CD1c-positive myeloid dendritic cell (primary cell): Measurements from ENCODE around the gene STOML1.

Source experiments
- DNase-seq: peaks from one replicate; pipeline ENCODE4 v3.0.0-alpha.2; 2016; ENCODE audit errors: extremely low spot score

The STOML1 gene

GRCh38 chr15:73930371-73930770 is 61.7 kb downstream of the STOML1 start:
- no peak for DNase-seq

- DNase-seq, result no peak
These were observed 63.0 kb downstream of the STOML1 start for GRCh38 chr15:73928971-73929627.
